ENCODE results near the gene C16orf92. TPM values are rescaled to one million over a fixed set of nuclear protein-coding genes. Genes with fewer than 3 reads are reported as not detected.

The C16orf92 gene
- total RNA-seq, 1 experiment from 2014 or later, result not detected

GRCh38 chr16:30068750-30069610, 46.0 kb downstream of the C16orf92 start:
- Histone ChIP-seq H3K4me3 (replicated peaks in 1 of 2; ENCODE audit: low read depth in 1 of 2, low read length in 2 of 2) (no peak overlapping the region), H3K4me1 (ENCODE audit: control insufficient read depth in 1 of 2, insufficient read depth in 2 of 2, low read length in 2 of 2) (peaks cover 9 to 32% of the 10 kb centered on the region in 2 experiments), H3K9me2 (ENCODE audit: insufficient read depth) (no peaks in the 10 kb centered on the region), H3K9ac (ENCODE audit: low read length) (no peak overlapping the region), H3K9me3 (ENCODE audit: control insufficient read depth in 1 of 2, insufficient read depth in 1 of 2, low read depth in 1 of 2, low read length in 2 of 2) (no peaks in the 10 kb centered on the region), H2AFZ (ENCODE audit: low read depth, low read length, poor library complexity, severe bottlenecking) (no peak overlapping the region), H3K27me3 (ENCODE audit: insufficient read depth, low read length) (no peaks in the 10 kb centered on the region), H3K4me2 (ENCODE audit: low read length) (peak overlapping the region; percentile 1; the same call in 1 of the 2 replicates), H4K20me1 (ENCODE audit: insufficient read depth) (peaks cover 12% of the 10 kb centered on the region; the same call in 1 of the 2 replicates), H3K79me2 (ENCODE audit: insufficient read depth, low read length) (peaks cover 61% of the 10 kb centered on the region), H3K36me3 (ENCODE audit: control insufficient read depth in 1 of 2, insufficient read depth in 2 of 2, low read length in 2 of 2) (peaks cover 28 to 60% of the 10 kb centered on the region in 2 experiments), H3K27ac (ENCODE audit: low read depth, low read length) (no peak overlapping the region; the same call in 1 of the 2 replicates)
- peak; percentile 46 for TF ChIP-seq POLR2AphosphoS5 (IDR thresholded peaks at IDR 0.05; ENCODE audit: low read depth, low read length)
- no peak for TF ChIP-seq MAX (IDR thresholded peaks at IDR 0.05)
- TF ChIP-seq, protein P1, sequence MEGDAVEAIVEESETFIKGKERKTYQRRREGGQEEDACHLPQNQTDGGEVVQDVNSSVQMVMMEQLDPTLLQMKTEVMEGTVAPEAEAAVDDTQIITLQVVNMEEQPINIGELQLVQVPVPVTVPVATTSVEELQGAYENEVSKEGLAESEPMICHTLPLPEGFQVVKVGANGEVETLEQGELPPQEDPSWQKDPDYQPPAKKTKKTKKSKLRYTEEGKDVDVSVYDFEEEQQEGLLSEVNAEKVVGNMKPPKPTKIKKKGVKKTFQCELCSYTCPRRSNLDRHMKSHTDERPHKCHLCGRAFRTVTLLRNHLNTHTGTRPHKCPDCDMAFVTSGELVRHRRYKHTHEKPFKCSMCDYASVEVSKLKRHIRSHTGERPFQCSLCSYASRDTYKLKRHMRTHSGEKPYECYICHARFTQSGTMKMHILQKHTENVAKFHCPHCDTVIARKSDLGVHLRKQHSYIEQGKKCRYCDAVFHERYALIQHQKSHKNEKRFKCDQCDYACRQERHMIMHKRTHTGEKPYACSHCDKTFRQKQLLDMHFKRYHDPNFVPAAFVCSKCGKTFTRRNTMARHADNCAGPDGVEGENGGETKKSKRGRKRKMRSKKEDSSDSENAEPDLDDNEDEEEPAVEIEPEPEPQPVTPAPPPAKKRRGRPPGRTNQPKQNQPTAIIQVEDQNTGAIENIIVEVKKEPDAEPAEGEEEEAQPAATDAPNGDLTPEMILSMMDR (IDR thresholded peaks at IDR 0.05 in 2 of 3, conservative IDR thresholded peaks at IDR 0.05 in 1 of 3; ENCODE audit: borderline replicate concordance in 1 of 3, insufficient read depth in 1 of 3, low read depth in 2 of 3, low read length in 2 of 3), result peak in 2 of 3 experiments; percentile 69 to 71; a peak in 4 of 6 replicates
- intact Hi-C loops (cut with micrococcal nuclease), result no loop called here
- no TSS peak for BruUV-seq (replicated peaks)
- ATAC-seq (no peak), DNase-seq (ENCODE audit: low read depth, low spot score) (no peak)
- ChIA-PET CTCF (interaction anchor here (0.6 to 4.4 kb wide), 3 partner anchors 23 to 680 kb away, joined by 3 to 28 read pairs (median 3); partner anchors contain the start of gene TBX6), RAD21 (ENCODE audit: low non-redundant PET in 1 of 2, low total read pairs in 2 of 2, uncharacterized antibody in 2 of 2, unreplicated experiment in 2 of 2) (no interaction called here), POLR2A (no interaction called here)
